ENCODE measurements around the gene HIVEP1. TPM values are rescaled to one million over a fixed set of nuclear protein-coding genes. Genes with fewer than 3 reads are reported as not detected.

Gene HIVEP1
- total RNA-seq, 2 donors from 2014 or later, result 33.6 to 35.1 TPM

DNA sequence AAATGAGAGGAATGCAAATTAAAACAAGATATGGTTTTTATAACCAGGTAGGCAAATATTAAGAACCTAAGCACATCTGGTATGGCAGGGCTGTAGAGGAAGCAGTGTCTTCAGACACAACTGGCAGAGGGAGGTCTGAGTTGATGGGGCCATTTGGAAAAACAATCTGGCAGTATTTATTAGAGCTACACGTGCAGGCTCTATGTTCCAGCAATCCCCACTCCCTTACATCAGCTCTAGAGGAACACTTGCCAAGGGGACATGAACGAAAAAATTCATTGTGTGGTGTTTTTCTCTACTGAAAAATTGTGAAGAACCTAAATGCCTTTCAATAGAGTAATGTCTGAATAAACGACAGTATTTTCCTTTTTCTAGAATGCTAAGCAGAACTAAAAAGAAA lies 166.4 kb downstream of the HIVEP1 start:
- Mint-ChIP-seq H3K4me3 (no peak overlapping the region), H3K9me3 (peaks cover 4% of the 10 kb centered on the region), H3K4me1 (peaks cover 4% of the 10 kb centered on the region), H3K36me3 (ENCODE audit: low read depth) (no peaks in the 10 kb centered on the region), H3K27me3 (ENCODE audit: insufficient read depth) (no peaks in the 10 kb centered on the region), H3K27ac (no peak overlapping the region)
- no peak for DNase-seq
- Histone ChIP-seq H3K4me1 (ENCODE audit: control insufficient read depth, insufficient read depth, low read length) (peaks cover 1% of the 10 kb centered on the region), H3K27me3 (ENCODE audit: control insufficient read depth, insufficient read depth, low read length, poor library complexity, severe bottlenecking) (no peaks in the 10 kb centered on the region), H3K9ac (ENCODE audit: extremely low read depth, low read length, poor library complexity, severe bottlenecking) (no peak overlapping the region), H3K4me3 (ENCODE audit: low read length) (no peak overlapping the region), H3K9me3 (ENCODE audit: control insufficient read depth, low read length) (no peaks in the 10 kb centered on the region), H3K36me3 (ENCODE audit: control insufficient read depth, insufficient read depth, low read length) (no peaks in the 10 kb centered on the region), H3K27ac (ENCODE audit: low read depth, low read length) (no peak overlapping the region)
- TF ChIP-seq, protein P1, sequence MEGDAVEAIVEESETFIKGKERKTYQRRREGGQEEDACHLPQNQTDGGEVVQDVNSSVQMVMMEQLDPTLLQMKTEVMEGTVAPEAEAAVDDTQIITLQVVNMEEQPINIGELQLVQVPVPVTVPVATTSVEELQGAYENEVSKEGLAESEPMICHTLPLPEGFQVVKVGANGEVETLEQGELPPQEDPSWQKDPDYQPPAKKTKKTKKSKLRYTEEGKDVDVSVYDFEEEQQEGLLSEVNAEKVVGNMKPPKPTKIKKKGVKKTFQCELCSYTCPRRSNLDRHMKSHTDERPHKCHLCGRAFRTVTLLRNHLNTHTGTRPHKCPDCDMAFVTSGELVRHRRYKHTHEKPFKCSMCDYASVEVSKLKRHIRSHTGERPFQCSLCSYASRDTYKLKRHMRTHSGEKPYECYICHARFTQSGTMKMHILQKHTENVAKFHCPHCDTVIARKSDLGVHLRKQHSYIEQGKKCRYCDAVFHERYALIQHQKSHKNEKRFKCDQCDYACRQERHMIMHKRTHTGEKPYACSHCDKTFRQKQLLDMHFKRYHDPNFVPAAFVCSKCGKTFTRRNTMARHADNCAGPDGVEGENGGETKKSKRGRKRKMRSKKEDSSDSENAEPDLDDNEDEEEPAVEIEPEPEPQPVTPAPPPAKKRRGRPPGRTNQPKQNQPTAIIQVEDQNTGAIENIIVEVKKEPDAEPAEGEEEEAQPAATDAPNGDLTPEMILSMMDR (conservative IDR thresholded peaks at IDR 0.05), result no peak
- 94 to 100% methylated on average over 2 to 3 of the region's 3 CpGs for WGBS, 2 experiments (ENCODE audit: insufficient coverage in 1 of 2, insufficient read length in 1 of 2)

DNA sequence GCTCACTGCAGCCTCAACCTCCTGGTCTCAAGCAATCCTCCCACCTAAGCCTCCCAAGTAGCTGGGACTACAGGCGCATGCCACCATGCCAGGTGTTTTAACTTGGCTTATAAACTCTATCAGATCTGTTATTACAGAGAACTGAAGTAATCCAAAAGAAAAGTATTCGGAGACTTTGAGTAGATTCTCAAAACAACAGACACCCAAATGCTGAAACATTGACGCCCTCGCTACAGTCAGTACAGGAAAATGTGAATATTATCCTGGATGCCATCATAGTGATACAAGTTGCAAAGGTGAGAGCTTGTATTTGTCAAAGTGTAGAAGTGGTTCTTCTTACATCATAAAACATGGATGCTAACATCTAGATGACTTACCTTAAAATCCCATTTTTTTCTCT lies 169.4 kb downstream of the HIVEP1 start:
- Histone ChIP-seq H3K27ac (ENCODE audit: low read depth, low read length) (no peak overlapping the region), H3K27me3 (ENCODE audit: control insufficient read depth, insufficient read depth, low read length, poor library complexity, severe bottlenecking) (no peaks in the 10 kb centered on the region), H3K9ac (ENCODE audit: extremely low read depth, low read length, poor library complexity, severe bottlenecking) (no peak overlapping the region), H3K4me3 (ENCODE audit: low read length) (no peak overlapping the region), H3K36me3 (ENCODE audit: control insufficient read depth, insufficient read depth, low read length) (no peaks in the 10 kb centered on the region), H3K9me3 (ENCODE audit: control insufficient read depth, low read length) (no peaks in the 10 kb centered on the region), H3K4me1 (ENCODE audit: control insufficient read depth, insufficient read depth, low read length) (no peaks in the 10 kb centered on the region)
- 93 to 97% methylated on average over 4 of the region's 4 CpGs for WGBS, 2 experiments (ENCODE audit: insufficient coverage in 1 of 2, insufficient read length in 1 of 2)
- Mint-ChIP-seq H3K9me3 (peaks cover 4% of the 10 kb centered on the region), H3K27me3 (ENCODE audit: insufficient read depth) (no peaks in the 10 kb centered on the region), H3K4me1 (no peaks in the 10 kb centered on the region), H3K27ac (no peak overlapping the region), H3K4me3 (no peak overlapping the region), H3K36me3 (ENCODE audit: low read depth) (no peaks in the 10 kb centered on the region)
- TF ChIP-seq, protein P1 (conservative IDR thresholded peaks at IDR 0.05), result no peak
- DNase-seq, result no peak

DNA sequence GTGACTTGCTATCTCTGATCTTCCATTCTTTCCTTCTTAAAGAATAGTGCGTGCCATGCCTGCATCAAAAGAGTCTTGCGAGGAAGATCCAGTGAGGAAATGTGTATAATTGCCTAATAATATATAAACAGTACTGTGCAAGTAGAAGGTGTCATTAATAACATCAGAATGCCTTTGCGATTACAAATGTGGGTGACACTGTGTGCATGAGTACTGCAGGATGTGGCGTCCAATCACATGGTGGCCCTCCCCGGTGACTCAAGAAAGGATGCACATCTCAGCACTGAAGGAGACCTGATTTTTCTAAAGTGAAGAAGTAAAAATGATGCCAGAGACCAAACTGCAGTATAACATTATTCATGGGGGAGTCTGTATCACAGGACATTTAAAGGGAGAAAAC lies 170.6 kb downstream of the HIVEP1 start:
- no peaks in the 10 kb centered on the region for H3K36me3 ChIP-seq (ENCODE audit: control insufficient read depth, insufficient read depth, low read length)
- no peak overlapping the region for H3K9ac ChIP-seq (ENCODE audit: extremely low read depth, low read length, poor library complexity, severe bottlenecking)
- no peaks in the 10 kb centered on the region for H3K9me3 Mint-ChIP-seq
- H3K9me3 ChIP-seq (ENCODE audit: control insufficient read depth, low read length), result no peaks in the 10 kb centered on the region
- H3K27me3 Mint-ChIP-seq (ENCODE audit: insufficient read depth), result no peaks in the 10 kb centered on the region
- no peak overlapping the region for H3K4me3 ChIP-seq (ENCODE audit: low read length)
- H3K4me1 Mint-ChIP-seq, result no peaks in the 10 kb centered on the region
- no peaks in the 10 kb centered on the region for H3K27me3 ChIP-seq (ENCODE audit: control insufficient read depth, insufficient read depth, low read length, poor library complexity, severe bottlenecking)
- DNase-seq, result no peak
- H3K4me1 ChIP-seq (ENCODE audit: control insufficient read depth, insufficient read depth, low read length), result no peaks in the 10 kb centered on the region
- H3K4me3 Mint-ChIP-seq, result no peak overlapping the region
- H3K27ac ChIP-seq (ENCODE audit: low read depth, low read length), result no peak overlapping the region
- TF ChIP-seq, protein P1 (conservative IDR thresholded peaks at IDR 0.05), result no peak
- H3K36me3 Mint-ChIP-seq (ENCODE audit: low read depth), result no peaks in the 10 kb centered on the region
- WGBS, 2 experiments (ENCODE audit: insufficient coverage in 1 of 2, insufficient read length in 1 of 2), result 96 to 100% methylated on average over 1 to 5 of the region's 5 CpGs
- H3K27ac Mint-ChIP-seq, result no peak overlapping the region

Data from endodermal cell (in vitro differentiated cells).